ENCODE data around the gene EIF4E1B.
"Not testable (repeated sequence)": the region's sequence is repeated elsewhere in the genome, so short reads cannot be mapped to it uniquely, and the experiment has no call there.

Gene EIF4E1B

DNA sequence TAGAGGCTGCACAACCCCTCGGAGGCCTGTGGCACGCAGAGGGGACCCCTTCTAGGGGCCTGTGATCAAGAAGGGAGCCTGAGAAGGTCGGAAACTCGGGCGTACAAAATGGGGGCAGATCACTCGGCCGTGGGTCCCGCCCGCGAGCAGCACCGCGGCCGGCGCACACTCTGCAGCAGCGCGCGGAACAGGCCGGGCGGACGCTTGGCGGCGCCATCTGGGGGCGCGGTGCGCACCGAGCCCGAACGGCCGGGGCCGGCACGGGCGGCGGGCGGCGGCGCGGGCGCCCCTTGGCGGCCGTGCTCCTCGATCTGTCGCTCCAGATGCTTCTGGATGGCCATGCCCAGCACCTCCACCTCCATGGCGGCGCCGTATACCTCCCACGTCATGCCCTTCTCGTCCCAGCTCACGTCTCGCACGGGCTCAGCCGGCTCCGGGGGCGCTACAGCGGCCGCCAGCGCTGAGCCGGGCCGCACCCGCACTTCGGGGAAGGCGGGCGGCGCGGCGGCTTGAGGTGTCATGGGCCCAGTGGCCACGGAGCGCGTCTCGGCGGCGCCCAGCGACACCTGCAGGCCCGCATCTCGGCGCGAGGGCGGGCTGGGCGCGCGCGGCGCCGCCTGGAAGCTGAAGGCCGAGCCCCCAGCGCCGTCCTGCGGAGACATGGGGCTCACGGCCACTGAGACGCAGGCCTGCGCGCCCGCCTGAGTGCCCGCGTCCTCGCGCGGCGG, 33.6 kb upstream of the EIF4E1B start:
- Mint-ChIP-seq H3K9me3 (no peaks in the 10 kb centered on the region), H3K27ac (peak overlapping the region; percentile 75), H3K4me1 (peaks cover 6% of the 10 kb centered on the region), H3K27me3 (no peaks in the 10 kb centered on the region), H3K36me3 (no peaks in the 10 kb centered on the region), H3K4me3 (peak overlapping the region; percentile 83)
- DNase-seq (ENCODE audit: low spot score in 2 of 2): peak in 1 of 2 donors; percentile 50
- peak; percentile 88 for ATAC-seq (ENCODE audit: low read depth)

DNA sequence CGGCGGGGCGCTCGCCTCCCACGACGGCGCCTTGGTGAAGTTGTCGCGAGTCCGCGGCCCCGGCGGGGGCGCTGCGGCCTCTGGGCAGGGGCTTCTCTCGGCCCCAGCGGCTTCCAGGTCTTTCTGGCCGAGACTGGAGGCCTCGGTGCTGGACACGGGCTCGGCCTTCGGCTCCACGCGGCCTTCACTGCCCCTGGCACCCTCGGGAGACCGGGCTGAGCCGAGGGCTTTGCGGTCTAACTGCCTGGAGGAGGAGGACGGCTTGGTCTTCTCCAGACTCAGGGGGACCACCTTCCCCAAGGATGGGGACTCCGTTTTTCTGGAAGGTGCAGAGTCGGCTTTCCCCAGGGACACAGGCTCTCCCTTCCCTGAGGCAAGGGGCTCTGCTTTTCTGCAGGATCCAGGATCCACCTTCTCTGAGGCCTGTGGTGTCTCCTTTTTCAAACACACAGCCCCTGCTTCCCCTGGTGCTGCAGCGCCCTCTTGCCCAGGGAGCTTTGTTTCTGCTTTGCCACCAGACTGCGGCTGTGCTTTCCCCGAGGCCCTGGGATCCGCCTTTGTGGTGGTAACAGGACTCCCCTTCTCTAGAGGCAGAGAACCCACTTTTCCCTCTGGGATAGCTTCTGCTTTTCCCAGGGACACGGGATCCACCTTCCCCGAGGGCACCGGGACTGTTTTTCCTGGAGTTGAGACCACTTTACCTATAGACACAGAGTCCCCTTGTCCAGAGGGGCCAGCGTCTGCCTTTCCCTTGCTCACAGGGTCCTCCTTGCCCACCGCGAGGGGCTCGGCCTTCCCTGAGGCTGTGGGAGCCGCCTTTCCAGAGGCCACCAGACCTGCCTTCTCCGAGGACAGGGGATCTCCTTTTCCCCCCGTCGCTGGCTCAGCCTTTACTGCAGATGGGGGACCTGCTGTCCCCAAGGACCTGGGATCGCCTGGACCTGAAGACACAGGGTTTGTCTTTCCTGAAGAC, 32.8 kb upstream of the EIF4E1B start:
- Mint-ChIP-seq H3K27me3 (no peaks in the 10 kb centered on the region), H3K4me1 (peaks cover 6% of the 10 kb centered on the region), H3K36me3 (no peaks in the 10 kb centered on the region), H3K27ac (no peak overlapping the region), H3K4me3 (peak overlapping the region; percentile 55), H3K9me3 (no peaks in the 10 kb centered on the region)
- ATAC-seq (ENCODE audit: low read depth): no peak
- no peak for DNase-seq (ENCODE audit: low spot score in 2 of 2)

DNA sequence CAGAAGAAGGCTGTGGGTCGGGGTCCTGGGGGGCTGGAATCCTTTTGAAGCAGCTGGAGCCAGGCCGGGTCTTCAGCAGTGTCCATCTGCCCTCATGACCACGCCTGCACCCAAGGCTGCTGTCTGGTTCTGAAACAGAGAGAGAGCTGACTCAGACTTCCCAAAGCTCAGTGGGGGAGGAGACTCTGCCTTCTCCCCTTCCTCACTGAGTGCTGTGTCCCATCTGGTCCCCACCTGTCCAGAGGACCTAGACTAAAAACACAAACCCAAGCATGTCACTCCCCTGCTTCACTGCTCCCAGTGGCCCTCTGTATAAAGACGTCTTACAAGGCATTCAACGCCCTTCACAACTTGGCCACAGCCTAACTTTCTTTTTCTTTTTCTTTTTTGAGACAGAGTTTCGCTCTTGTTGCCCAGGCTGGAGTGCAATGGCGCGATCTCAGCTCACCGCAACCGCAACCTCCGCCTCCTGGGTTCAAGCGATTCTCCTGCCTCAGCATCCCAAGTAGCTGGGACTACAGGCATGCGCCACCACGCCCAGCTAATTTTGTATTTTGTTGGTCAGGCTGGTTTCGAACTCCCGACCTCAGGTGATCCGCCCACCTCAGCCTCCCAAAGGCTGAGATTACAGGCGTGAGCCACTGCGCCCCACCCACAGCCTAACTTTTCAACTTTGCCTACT, 30.6 kb upstream of the EIF4E1B start:
- not testable (repeated sequence) for H3K27me3 Mint-ChIP-seq; H3K27ac Mint-ChIP-seq; H3K36me3 Mint-ChIP-seq; ATAC-seq (ENCODE audit: low read depth); H3K9me3 Mint-ChIP-seq; H3K4me3 Mint-ChIP-seq; H3K4me1 Mint-ChIP-seq; DNase-seq (ENCODE audit: low spot score in 2 of 2)

DNA sequence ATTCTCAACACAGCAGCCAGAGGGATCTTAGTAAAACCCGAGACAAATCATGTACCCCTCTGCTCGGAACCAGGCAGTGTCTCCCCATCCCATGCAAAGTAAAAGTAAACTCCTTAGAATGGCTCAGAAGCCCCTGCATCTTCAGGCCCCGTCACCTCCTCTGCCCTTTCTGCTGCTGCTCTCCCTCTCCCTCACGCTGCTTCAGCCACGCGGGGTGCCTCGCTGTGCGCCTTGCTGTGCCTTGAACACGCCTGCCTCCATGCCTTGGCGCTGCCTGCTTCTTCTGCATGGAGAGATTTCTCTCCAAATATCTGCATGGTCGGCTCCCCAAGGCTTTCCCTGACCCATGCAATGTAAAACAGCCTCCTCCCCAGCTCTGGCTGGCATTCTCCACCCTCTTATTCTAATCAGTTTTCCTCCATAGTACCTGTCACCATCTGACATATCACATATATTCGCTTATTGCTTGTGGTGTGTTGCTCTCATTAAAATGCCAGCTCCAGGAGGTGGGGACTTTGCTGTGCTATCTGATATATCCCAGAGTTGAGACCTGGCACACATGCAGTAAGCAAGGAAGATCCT, 28.5 kb upstream of the EIF4E1B start:
- Mint-ChIP-seq H3K4me3 (no peak overlapping the region), H3K27me3 (no peaks in the 10 kb centered on the region), H3K9me3 (no peaks in the 10 kb centered on the region), H3K4me1 (no peaks in the 10 kb centered on the region), H3K27ac (no peak overlapping the region), H3K36me3 (no peaks in the 10 kb centered on the region)
- ATAC-seq (ENCODE audit: low read depth) (no peak), DNase-seq (ENCODE audit: low spot score in 2 of 2) (no peak)

DNA sequence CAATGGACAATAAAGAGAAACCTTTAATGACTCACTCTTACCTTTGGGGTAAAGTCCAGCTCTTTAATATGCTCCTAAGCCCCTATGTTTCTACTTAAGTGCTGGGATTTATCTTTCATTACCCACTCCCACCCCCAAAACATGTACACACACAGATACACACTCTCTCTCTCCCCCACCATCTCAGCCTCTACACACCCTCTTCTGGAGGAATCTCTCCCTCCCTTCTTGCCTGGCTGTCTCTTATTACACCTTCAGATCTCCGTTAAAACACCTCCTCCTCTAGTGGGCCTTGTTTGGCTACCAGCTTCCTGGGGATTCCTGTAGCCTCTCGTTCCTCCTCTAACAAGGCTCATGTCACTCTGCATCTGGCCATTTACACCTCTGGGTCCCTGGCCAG, 27.4 kb upstream of the EIF4E1B start:
- Mint-ChIP-seq H3K36me3 (no peaks in the 10 kb centered on the region), H3K4me1 (no peaks in the 10 kb centered on the region), H3K27ac (no peak overlapping the region), H3K27me3 (no peaks in the 10 kb centered on the region), H3K4me3 (no peak overlapping the region), H3K9me3 (no peaks in the 10 kb centered on the region)
- no peak for DNase-seq (ENCODE audit: low spot score in 2 of 2)
- no peak for ATAC-seq (ENCODE audit: low read depth)

DNA sequence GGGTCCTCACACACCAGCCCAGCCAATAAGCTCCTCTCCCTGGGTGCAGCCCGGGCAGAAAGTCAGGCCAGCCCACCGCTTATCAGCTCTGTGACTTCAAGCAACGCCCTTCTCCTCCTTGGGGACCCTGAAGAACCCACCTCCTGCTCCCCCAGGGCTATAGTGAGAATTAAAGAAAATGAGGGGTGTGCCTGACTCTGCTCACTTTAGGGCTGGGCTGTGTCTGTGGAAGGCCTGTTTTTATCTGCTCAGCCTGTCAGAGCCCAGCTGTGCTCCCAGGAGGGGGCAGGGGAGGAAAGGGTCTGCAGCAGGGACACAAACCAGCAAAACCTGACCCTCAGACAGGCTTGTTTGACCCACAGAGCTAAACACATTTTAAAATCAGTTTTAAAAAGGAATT, 24.4 kb upstream of the EIF4E1B start:
- H3K36me3 Mint-ChIP-seq: no peaks in the 10 kb centered on the region
- ATAC-seq (ENCODE audit: low read depth) (no peak), DNase-seq (ENCODE audit: low spot score in 2 of 2) (no peak)
- H3K27ac Mint-ChIP-seq: no peak overlapping the region
- peaks cover 7% of the 10 kb centered on the region for H3K4me1 Mint-ChIP-seq
- no peaks in the 10 kb centered on the region for H3K9me3 Mint-ChIP-seq
- H3K4me3 Mint-ChIP-seq: no peak overlapping the region
- H3K27me3 Mint-ChIP-seq: no peaks in the 10 kb centered on the region

DNA sequence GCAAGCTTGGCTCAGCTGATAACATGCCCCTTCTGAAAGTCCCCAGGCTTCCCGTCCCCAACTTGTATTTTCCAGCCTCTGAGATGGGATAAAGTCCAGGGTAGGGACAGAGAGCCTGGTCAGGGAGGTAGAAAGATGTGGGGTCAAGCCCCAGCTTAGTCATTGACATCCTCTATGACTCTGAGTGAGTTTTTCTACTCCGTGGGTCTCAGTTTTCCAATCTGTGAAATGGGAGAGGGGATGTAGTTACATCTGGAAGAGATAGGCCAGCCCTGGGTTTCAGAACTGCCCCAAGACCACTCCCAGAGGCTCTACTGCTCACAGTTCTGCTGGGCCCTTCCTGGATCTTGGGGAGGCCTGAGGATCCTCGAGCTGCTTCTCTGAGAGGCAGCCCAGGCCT, 23.6 kb upstream of the EIF4E1B start:
- Mint-ChIP-seq H3K27ac (no peak overlapping the region), H3K27me3 (peaks cover 5% of the 10 kb centered on the region), H3K36me3 (no peaks in the 10 kb centered on the region), H3K4me3 (no peak overlapping the region), H3K9me3 (no peaks in the 10 kb centered on the region), H3K4me1 (peaks cover 7% of the 10 kb centered on the region)
- ATAC-seq (ENCODE audit: low read depth): no peak
- no peak for DNase-seq (ENCODE audit: low spot score in 2 of 2)

DNA sequence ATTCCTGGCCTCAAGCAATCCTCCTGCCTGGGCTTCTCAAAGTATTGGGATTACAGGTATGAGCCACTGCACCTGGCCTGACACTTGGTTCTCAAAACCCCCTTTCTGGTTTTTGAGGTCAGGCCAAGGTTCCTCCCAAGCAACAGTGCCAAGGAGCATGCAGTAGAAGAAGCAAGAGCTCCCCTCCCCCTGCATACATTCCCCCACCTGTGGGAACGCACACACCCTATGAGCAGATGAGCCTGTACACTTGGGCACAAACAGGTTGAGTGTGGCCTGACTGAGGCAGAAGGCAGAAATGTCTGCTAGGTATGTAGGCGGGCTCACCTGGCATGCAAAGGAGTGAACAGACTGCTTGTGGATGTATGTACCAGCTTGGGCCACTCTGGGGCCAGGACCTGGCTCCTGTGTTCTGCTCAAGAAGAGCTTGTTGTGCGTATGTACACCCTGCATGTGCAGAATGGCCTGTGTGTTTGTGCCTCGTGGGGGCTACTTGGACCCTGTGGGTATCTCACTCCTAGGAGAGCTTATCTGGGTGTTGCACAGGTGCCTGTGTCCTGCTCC, 22.3 kb upstream of the EIF4E1B start:
- Mint-ChIP-seq H3K27ac (no peak overlapping the region), H3K27me3 (peaks cover 12% of the 10 kb centered on the region), H3K9me3 (no peaks in the 10 kb centered on the region), H3K4me1 (peaks cover 7% of the 10 kb centered on the region), H3K4me3 (peak overlapping the region; percentile 97), H3K36me3 (no peaks in the 10 kb centered on the region)
- DNase-seq (ENCODE audit: low spot score in 2 of 2): no peak
- no peak for ATAC-seq (ENCODE audit: low read depth)

DNA sequence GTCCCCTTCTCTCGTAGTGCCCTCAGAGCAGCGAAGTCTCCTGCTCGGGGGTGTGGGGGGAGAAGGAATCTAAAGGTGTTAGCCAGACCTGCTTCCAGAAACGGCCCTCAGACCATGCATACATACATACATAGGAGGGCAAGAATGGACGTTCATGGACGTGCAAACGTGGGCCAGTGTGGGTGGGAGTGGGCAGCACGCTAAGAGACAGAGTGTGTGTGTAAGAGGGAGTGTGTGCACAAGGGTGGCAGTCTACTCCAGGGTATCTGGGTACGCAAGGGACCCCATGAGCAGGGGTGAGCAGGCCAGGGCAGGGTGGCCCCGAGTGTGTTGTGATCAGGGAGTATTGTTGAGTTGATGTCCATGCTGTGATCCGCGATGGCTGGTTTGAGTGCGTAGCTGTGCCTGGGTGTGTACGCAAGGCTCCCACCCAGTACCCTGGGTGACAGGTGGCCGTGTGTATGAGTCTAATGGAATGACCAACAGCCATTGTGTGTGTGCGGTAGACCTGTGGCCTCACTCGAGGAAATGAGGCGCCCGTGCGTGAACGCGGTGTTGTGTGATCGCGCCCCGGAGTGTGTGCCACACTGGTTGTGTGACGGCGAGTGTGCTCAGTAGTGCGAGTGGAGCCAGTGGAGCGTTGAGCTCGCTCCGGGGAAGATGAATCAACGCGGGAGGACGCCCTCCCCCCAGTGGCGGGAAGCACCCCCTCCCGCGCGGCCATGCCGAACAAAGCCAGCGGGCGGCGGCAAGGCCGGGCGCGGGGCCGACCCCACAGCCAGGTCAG, 21.3 kb upstream of the EIF4E1B start:
- H3K36me3 Mint-ChIP-seq: no peaks in the 10 kb centered on the region
- H3K27ac Mint-ChIP-seq: peak overlapping the region; percentile 83
- ATAC-seq (ENCODE audit: low read depth): peak; percentile 65
- peaks cover 13% of the 10 kb centered on the region for H3K27me3 Mint-ChIP-seq
- H3K9me3 Mint-ChIP-seq: no peaks in the 10 kb centered on the region
- H3K4me3 Mint-ChIP-seq: peak overlapping the region; percentile 97
- DNase-seq (ENCODE audit: low spot score in 2 of 2): peak in 1 of 2 donors; percentile 33
- H3K4me1 Mint-ChIP-seq: peaks cover 7% of the 10 kb centered on the region

DNA sequence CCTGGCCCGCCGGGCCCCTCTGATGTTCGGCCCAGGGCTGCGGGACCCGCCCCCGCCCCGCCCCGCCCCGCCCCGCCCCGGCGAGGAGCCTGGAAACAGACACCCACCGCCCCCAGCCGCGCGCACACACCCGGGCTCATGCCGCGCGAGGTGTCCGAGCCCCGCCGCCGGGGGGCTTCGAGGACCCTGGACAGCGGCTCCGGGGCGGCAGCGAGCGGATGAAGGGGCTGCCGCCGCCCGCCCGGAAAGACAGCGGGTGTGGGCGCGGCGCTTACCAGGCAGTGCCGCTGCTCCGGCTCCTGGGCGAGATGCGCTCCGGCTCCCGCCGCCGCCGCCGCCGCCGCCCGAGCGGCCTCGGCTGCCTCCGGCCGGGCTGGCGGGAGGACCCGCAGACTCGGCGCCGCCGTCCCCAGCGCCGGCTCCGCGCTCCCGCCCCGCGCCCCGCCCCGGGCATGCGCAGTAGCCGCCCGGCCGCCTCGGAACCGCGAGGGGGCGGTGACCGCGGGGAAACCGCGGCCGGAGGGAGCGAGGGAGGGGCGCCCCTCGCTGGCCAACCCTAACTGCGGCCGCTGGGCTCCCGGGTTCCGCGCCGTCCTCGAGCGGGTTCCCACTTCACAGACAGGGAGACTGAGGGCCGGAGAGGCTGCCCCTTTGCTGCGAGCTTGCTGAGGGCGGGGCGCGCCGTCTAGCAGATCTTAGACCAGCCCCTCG, 20.6 kb upstream of the EIF4E1B start, which contains the start of gene GPRIN1:
Gene GPRIN1 (minus strand): TSS at position 433 of the 711 bp plus-strand sequence. CDS start 10,322 bp downstream, outside the sequence.
- Mint-ChIP-seq H3K4me1 (peaks cover 7% of the 10 kb centered on the region), H3K36me3 (no peaks in the 10 kb centered on the region), H3K27ac (peak within 1 kb of the TSS; percentile 83), H3K9me3 (no peaks in the 10 kb centered on the region), H3K4me3 (peak within 1 kb of the TSS; percentile 97), H3K27me3 (peaks cover 15% of the 10 kb centered on the region)
- peak; percentile 76 for ATAC-seq (ENCODE audit: low read depth)
- DNase-seq (ENCODE audit: low spot score in 2 of 2): peak; percentile 68 to 79

DNA sequence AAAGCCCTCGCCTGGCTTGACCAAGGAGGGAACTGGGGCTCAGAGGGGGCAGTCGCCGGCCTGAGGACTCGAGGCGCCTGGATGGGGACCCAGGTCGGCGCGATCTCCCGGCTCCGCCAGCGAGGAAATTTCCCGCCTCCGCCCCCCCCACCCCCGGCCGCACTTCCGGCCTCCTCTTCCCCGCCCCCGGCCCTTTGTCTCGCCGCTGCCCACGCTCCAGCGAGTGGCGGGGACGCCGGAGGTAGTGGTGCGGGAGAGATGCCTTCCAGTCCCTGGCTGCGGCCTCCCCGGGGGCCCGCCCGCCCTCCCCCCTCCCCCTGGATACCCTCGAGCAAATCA, 20.1 kb upstream of the EIF4E1B start:
- Mint-ChIP-seq H3K4me3 (peak overlapping the region; percentile 82), H3K27me3 (peaks cover 15% of the 10 kb centered on the region), H3K36me3 (no peaks in the 10 kb centered on the region), H3K27ac (no peak overlapping the region), H3K9me3 (no peaks in the 10 kb centered on the region), H3K4me1 (peaks cover 7% of the 10 kb centered on the region)
- DNase-seq (ENCODE audit: low spot score in 2 of 2) (no peak), ATAC-seq (ENCODE audit: low read depth) (no peak)

DNA sequence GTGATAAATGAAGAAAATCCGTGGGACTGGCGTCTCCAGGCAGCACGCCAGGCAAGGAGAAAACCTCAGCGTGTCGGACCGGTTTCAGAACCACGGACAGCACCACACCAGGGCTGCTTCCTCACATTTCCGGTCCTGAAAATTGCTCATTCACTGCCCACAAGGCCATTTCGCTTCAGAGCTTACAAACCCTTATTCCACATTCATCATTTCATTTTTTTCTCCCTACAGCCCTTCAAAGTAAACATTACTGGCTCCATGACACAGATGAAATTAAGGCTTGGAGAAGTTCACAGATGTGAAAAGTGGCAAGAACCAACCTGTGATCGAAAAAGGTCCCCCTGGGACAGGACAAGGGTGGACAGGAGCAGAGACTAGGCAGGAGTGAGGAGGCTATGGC, 19.0 kb upstream of the EIF4E1B start:
- Mint-ChIP-seq H3K36me3 (no peaks in the 10 kb centered on the region), H3K4me1 (peaks cover 7% of the 10 kb centered on the region), H3K4me3 (no peak overlapping the region), H3K27me3 (peaks cover 17% of the 10 kb centered on the region), H3K9me3 (no peaks in the 10 kb centered on the region), H3K27ac (no peak overlapping the region)
- ATAC-seq (ENCODE audit: low read depth) (no peak), DNase-seq (ENCODE audit: low spot score in 2 of 2) (no peak)
